ENCODE measurements around the gene INSRR.

The INSRR gene

DNA sequence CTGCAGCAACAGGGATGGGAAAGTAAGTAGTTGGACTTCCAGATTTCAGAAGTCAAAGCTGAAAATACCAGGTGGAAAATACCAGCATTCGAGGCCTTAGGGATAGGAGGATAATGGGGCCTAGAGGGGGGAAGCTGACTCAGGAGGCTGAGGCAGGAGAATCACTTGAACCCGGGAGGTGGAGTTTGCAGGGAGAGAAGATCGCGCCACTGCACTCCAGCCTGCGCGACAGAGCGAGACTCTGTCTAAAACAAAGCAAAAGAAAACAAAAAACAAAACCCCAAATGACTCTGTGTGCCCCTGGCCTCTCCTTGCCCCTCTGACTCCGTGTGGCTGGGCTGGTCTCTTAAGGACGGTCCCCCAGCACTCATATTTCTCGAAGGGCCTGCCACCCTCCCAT lies 45.6 kb downstream of the INSRR start:
- H3K4me1 ChIP-seq (ENCODE audit: insufficient read depth, low read length), result peaks cover 22% of the 10 kb centered on the region
- no peaks in the 10 kb centered on the region for H3K79me2 ChIP-seq (ENCODE audit: insufficient read depth, low read length)
- no peaks in the 10 kb centered on the region for H3K36me3 ChIP-seq (ENCODE audit: insufficient read depth, low read length)
- DNase-seq, result no peak
- no peak for ATAC-seq (ENCODE audit: insufficient read depth, low read depth)
- H3K27me3 ChIP-seq (ENCODE audit: insufficient read depth, low read length, poor library complexity), result no peaks in the 10 kb centered on the region
- no peak overlapping the region for H3K9ac ChIP-seq (ENCODE audit: low read depth, low read length)
- TF ChIP-seq EZH2 (IDR thresholded peaks at IDR 0.05; ENCODE audit: borderline replicate concordance, low read depth, low read length, severe bottlenecking), result no peak
- TF ChIP-seq, protein P1, sequence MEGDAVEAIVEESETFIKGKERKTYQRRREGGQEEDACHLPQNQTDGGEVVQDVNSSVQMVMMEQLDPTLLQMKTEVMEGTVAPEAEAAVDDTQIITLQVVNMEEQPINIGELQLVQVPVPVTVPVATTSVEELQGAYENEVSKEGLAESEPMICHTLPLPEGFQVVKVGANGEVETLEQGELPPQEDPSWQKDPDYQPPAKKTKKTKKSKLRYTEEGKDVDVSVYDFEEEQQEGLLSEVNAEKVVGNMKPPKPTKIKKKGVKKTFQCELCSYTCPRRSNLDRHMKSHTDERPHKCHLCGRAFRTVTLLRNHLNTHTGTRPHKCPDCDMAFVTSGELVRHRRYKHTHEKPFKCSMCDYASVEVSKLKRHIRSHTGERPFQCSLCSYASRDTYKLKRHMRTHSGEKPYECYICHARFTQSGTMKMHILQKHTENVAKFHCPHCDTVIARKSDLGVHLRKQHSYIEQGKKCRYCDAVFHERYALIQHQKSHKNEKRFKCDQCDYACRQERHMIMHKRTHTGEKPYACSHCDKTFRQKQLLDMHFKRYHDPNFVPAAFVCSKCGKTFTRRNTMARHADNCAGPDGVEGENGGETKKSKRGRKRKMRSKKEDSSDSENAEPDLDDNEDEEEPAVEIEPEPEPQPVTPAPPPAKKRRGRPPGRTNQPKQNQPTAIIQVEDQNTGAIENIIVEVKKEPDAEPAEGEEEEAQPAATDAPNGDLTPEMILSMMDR (IDR thresholded peaks at IDR 0.05; ENCODE audit: borderline replicate concordance, extremely low read depth, low read length, poor library complexity, severe bottlenecking), result no peak
- H3K4me2 ChIP-seq (ENCODE audit: insufficient read depth, low read length), result no peak overlapping the region
- no peak overlapping the region for H2AFZ ChIP-seq (ENCODE audit: low read depth, low read length)
- H4K20me1 ChIP-seq (ENCODE audit: insufficient read depth, low read length), result no peaks in the 10 kb centered on the region
- no peak overlapping the region for H3K27ac ChIP-seq (ENCODE audit: low read length)
- H3K4me3 ChIP-seq (ENCODE audit: low read depth in 1 of 2, low read length in 2 of 2), result no peak overlapping the region
- no peaks in the 10 kb centered on the region for H3K9me3 ChIP-seq (ENCODE audit: insufficient read depth, low read length, severe bottlenecking)

DNA sequence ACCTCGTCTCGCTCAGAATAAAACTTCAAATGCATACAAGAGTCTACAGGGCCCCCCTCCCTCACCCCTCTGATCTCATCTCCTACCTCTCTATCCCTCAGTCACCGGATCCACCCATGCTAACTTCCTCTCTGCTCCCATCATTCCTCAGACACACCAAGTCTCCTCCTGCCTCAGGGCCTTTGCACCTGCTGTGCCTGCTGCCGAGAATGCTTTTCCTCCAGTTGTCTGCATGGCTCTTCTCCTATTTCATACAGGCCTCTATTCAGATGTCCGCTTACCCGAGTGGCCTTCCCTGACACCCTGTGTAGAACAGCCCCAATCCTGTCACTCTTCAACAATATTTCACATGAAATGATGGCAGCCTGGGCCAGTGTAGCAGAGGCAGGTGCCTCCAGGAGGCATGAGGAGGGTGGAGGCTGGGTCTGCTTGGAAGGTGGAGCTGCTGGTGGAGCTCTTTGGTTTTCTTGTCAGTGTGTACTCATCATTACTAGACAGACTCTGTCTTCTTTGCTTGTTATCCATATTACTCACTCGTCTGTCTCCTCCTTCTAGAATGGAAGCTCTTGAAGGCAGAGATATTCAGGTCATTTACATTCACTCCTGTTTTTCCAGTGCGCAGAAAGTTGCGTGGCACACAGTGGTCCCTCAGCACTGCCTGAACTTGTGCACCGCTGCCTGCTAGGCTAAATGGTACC lies 46.5 kb downstream of the INSRR start:
- Histone ChIP-seq H3K4me1 (ENCODE audit: insufficient read depth, low read length) (peaks cover 22% of the 10 kb centered on the region), H3K79me2 (ENCODE audit: insufficient read depth, low read length) (no peaks in the 10 kb centered on the region), H3K9me3 (ENCODE audit: insufficient read depth, low read length, severe bottlenecking) (no peaks in the 10 kb centered on the region), H3K4me2 (ENCODE audit: insufficient read depth, low read length) (no peak overlapping the region), H4K20me1 (ENCODE audit: insufficient read depth, low read length) (no peaks in the 10 kb centered on the region), H3K27ac (ENCODE audit: low read length) (no peak overlapping the region), H3K36me3 (ENCODE audit: insufficient read depth, low read length) (no peaks in the 10 kb centered on the region), H3K4me3 (ENCODE audit: low read depth in 1 of 2, low read length in 2 of 2) (no peak overlapping the region), H3K9ac (ENCODE audit: low read depth, low read length) (no peak overlapping the region), H2AFZ (ENCODE audit: low read depth, low read length) (no peak overlapping the region), H3K27me3 (ENCODE audit: insufficient read depth, low read length, poor library complexity) (no peaks in the 10 kb centered on the region)
- TF ChIP-seq, protein P1 (IDR thresholded peaks at IDR 0.05; ENCODE audit: borderline replicate concordance, extremely low read depth, low read length, poor library complexity, severe bottlenecking), result no peak
- TF ChIP-seq EZH2 (IDR thresholded peaks at IDR 0.05; ENCODE audit: borderline replicate concordance, low read depth, low read length, severe bottlenecking), result no peak
- ATAC-seq (ENCODE audit: insufficient read depth, low read depth) (no peak), DNase-seq (no peak)

DNA sequence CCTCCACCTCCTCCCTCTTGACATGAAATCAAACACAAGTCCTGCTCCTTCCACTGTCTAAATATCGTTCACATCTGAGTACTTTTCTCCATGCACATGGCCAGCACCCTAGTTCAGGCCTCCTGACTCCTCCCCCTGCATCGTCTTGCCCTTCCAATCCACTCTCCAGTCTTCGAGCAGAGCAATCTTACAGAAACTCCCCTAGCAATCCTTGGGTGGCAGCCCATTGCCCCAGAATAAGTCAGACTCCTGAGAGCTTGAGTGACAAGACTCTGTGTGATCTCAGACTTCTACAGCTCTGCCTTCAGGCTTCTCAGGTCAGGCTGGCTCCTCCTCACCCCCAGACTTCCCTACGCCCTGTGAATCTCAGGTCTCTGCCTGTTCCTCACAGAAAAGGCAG lies 47.7 kb downstream of the INSRR start:
- Histone ChIP-seq H3K4me2 (ENCODE audit: insufficient read depth, low read length) (no peak overlapping the region), H3K9ac (ENCODE audit: low read depth, low read length) (no peak overlapping the region), H3K4me1 (ENCODE audit: insufficient read depth, low read length) (peaks cover 10% of the 10 kb centered on the region), H3K27ac (ENCODE audit: low read length) (no peak overlapping the region), H3K36me3 (ENCODE audit: insufficient read depth, low read length) (no peaks in the 10 kb centered on the region), H3K4me3 (ENCODE audit: low read depth in 1 of 2, low read length in 2 of 2) (no peak overlapping the region), H3K79me2 (ENCODE audit: insufficient read depth, low read length) (no peaks in the 10 kb centered on the region), H4K20me1 (ENCODE audit: insufficient read depth, low read length) (no peaks in the 10 kb centered on the region), H3K27me3 (ENCODE audit: insufficient read depth, low read length, poor library complexity) (no peaks in the 10 kb centered on the region), H3K9me3 (ENCODE audit: insufficient read depth, low read length, severe bottlenecking) (no peaks in the 10 kb centered on the region), H2AFZ (ENCODE audit: low read depth, low read length) (no peak overlapping the region)
- DNase-seq, result no peak
- no peak for ATAC-seq (ENCODE audit: insufficient read depth, low read depth)
- no peak for TF ChIP-seq EZH2 (IDR thresholded peaks at IDR 0.05; ENCODE audit: borderline replicate concordance, low read depth, low read length, severe bottlenecking)
- TF ChIP-seq, protein P1 (IDR thresholded peaks at IDR 0.05; ENCODE audit: borderline replicate concordance, extremely low read depth, low read length, poor library complexity, severe bottlenecking), result no peak

All from DND-41 (cell line).